ENCODE results near the gene HOXD3. TPM values are rescaled to one million over a fixed set of nuclear protein-coding genes. Genes with fewer than 3 reads are reported as not detected.
A peak's percentile ranks its signal among the peaks of the same experiment; 100 is the strongest.

HOXD3 gene
- total and polyA plus RNA-seq, 2 experiments from 2014 or later = 2.3 to 3.2 TPM

- H3K9ac ChIP-seq = peak overlapping the region; percentile 97
- no peaks in the 10 kb centered on the region for H3K9me2 ChIP-seq (ENCODE audit: insufficient read depth)
- in situ Hi-C loops (cut with MboI) = no loop called here
- no peaks in the 10 kb centered on the region for H3K9me3 ChIP-seq (ENCODE audit: low read depth)
- H4K20me1 ChIP-seq (ENCODE audit: insufficient read depth) = no peaks in the 10 kb centered on the region
- H3K27ac ChIP-seq = peak overlapping the region; percentile 97
- H3K4me3 ChIP-seq = peak overlapping the region; percentile 90
- peak; percentile 92 for DNase-seq
- peak overlapping the region; percentile 100 for H3K4me2 ChIP-seq (ENCODE audit: unreplicated experiment)
- no peaks in the 10 kb centered on the region for H3K27me3 ChIP-seq (replicated peaks; ENCODE audit: insufficient read depth)
- peaks cover 89% of the 10 kb centered on the region for H3K79me2 ChIP-seq (ENCODE audit: insufficient read depth)
- H3K36me3 ChIP-seq (ENCODE audit: low read depth) = no peaks in the 10 kb centered on the region
- peaks cover 61% of the 10 kb centered on the region for H3F3A ChIP-seq (ENCODE audit: insufficient read depth)
- 11 to 13% methylated on average over 33 of the region's 33 CpGs for WGBS, 2 experiments (ENCODE audit: low coverage in 1 of 2, low lambda C conversion rate in 2 of 2, missing lambda C conversion rate in 2 of 2)
- no peak for TF ChIP-seq EZH2phosphoT487 (IDR thresholded peaks at IDR 0.05; ENCODE audit: insufficient read depth, low read depth)
- no peak for TF ChIP-seq EZH2 (IDR thresholded peaks at IDR 0.05; ENCODE audit: insufficient read depth, poor library complexity, severe bottlenecking)
- H3K4me1 ChIP-seq (ENCODE audit: insufficient read depth) = peaks cover 31% of the 10 kb centered on the region
- H2AFZ ChIP-seq = peak overlapping the region; percentile 73
These were observed 24.6 kb upstream of the HOXD3 start for GRCh38 chr2:176132205-176133171.

- peaks cover 64% of the 10 kb centered on the region for H3F3A ChIP-seq (ENCODE audit: insufficient read depth)
- no peaks in the 10 kb centered on the region for H3K36me3 ChIP-seq (ENCODE audit: low read depth)
- H3K4me3 ChIP-seq = peak overlapping the region; percentile 90; the same call in 1 of the 2 replicates
- TF ChIP-seq EZH2phosphoT487 (IDR thresholded peaks at IDR 0.05; ENCODE audit: insufficient read depth, low read depth) (no peak), EZH2 (IDR thresholded peaks at IDR 0.05; ENCODE audit: insufficient read depth, poor library complexity, severe bottlenecking) (no peak)
- no peak for DNase-seq
- peak overlapping the region; percentile 100 for H3K4me2 ChIP-seq (ENCODE audit: unreplicated experiment)
- H3K27ac ChIP-seq = peak overlapping the region; percentile 97; the same call in 1 of the 2 replicates
- no peaks in the 10 kb centered on the region for H3K9me3 ChIP-seq (ENCODE audit: low read depth)
- H3K9me2 ChIP-seq (ENCODE audit: insufficient read depth) = no peaks in the 10 kb centered on the region
- peak overlapping the region; percentile 97 for H3K9ac ChIP-seq
- in situ Hi-C loops (cut with MboI) = no loop called here
- H3K4me1 ChIP-seq (ENCODE audit: insufficient read depth) = peaks cover 32% of the 10 kb centered on the region
- H4K20me1 ChIP-seq (ENCODE audit: insufficient read depth) = no peaks in the 10 kb centered on the region
- H3K79me2 ChIP-seq (ENCODE audit: insufficient read depth) = peaks cover 89% of the 10 kb centered on the region
- H3K27me3 ChIP-seq (replicated peaks; ENCODE audit: insufficient read depth) = no peaks in the 10 kb centered on the region
- no peak overlapping the region for H2AFZ ChIP-seq
These were observed 23.7 kb upstream of the HOXD3 start for GRCh38 chr2:176133389-176133788.

- Histone ChIP-seq H3K4me2 (ENCODE audit: unreplicated experiment) (no peak overlapping the region), H3K9ac (0 out of 2 replicates have a peak overlapping the region, but pooled peaks have one; percentile 97), H4K20me1 (ENCODE audit: insufficient read depth) (no peaks in the 10 kb centered on the region), H3K27me3 (replicated peaks; ENCODE audit: insufficient read depth) (no peaks in the 10 kb centered on the region), H3K9me3 (ENCODE audit: low read depth) (no peaks in the 10 kb centered on the region), H3K9me2 (ENCODE audit: insufficient read depth) (no peaks in the 10 kb centered on the region), H3K36me3 (ENCODE audit: low read depth) (no peaks in the 10 kb centered on the region), H3K4me1 (ENCODE audit: insufficient read depth) (peaks cover 32% of the 10 kb centered on the region), H3K79me2 (ENCODE audit: insufficient read depth) (peaks cover 91% of the 10 kb centered on the region), H3K27ac (peak overlapping the region; percentile 97), H3F3A (ENCODE audit: insufficient read depth) (peaks cover 64% of the 10 kb centered on the region), H2AFZ (no peak overlapping the region), H3K4me3 (no peak overlapping the region)
- TF ChIP-seq EZH2phosphoT487 (IDR thresholded peaks at IDR 0.05; ENCODE audit: insufficient read depth, low read depth) (no peak), EZH2 (IDR thresholded peaks at IDR 0.05; ENCODE audit: insufficient read depth, poor library complexity, severe bottlenecking) (no peak)
- 88 to 89% methylated on average over 4 of the region's 4 CpGs for WGBS, 2 experiments (ENCODE audit: low coverage in 1 of 2, low lambda C conversion rate in 2 of 2, missing lambda C conversion rate in 2 of 2)
- in situ Hi-C loops (cut with MboI) = no loop called here
- no peak for DNase-seq
These were observed 23.1 kb upstream of the HOXD3 start for GRCh38 chr2:176134035-176134434.

GRCh38 chr2:176135035-176135440 lies 22.1 kb upstream of the HOXD3 start:
- Histone ChIP-seq H3K27ac (peak overlapping the region; percentile 96), H3K9me2 (ENCODE audit: insufficient read depth) (no peaks in the 10 kb centered on the region), H3K9ac (peak overlapping the region; percentile 97), H3K4me3 (peak overlapping the region; percentile 85), H2AFZ (0 out of 2 replicates have a peak overlapping the region, but pooled peaks have one; percentile 64), H3K36me3 (ENCODE audit: low read depth) (no peaks in the 10 kb centered on the region), H3K27me3 (replicated peaks; ENCODE audit: insufficient read depth) (no peaks in the 10 kb centered on the region), H4K20me1 (ENCODE audit: insufficient read depth) (no peaks in the 10 kb centered on the region), H3K9me3 (ENCODE audit: low read depth) (no peaks in the 10 kb centered on the region), H3K4me1 (ENCODE audit: insufficient read depth) (peaks cover 36% of the 10 kb centered on the region), H3F3A (ENCODE audit: insufficient read depth) (peaks cover 68% of the 10 kb centered on the region), H3K4me2 (ENCODE audit: unreplicated experiment) (peak overlapping the region; percentile 93), H3K79me2 (ENCODE audit: insufficient read depth) (peaks cover 96% of the 10 kb centered on the region)
- in situ Hi-C loops (cut with MboI) = no loop called here
- TF ChIP-seq EZH2phosphoT487 (IDR thresholded peaks at IDR 0.05; ENCODE audit: insufficient read depth, low read depth) (no peak), EZH2 (IDR thresholded peaks at IDR 0.05; ENCODE audit: insufficient read depth, poor library complexity, severe bottlenecking) (no peak)
- peak; percentile 54 for DNase-seq

All from GM23248 (cell line).